ENCODE results near the gene RAB36. TPM values are rescaled to one million over a fixed set of nuclear protein-coding genes. Genes with fewer than 3 reads are reported as not detected.

Gene RAB36
- total RNA-seq, 6 experiments from 2014 or later: 5.4 to 7.1 (median 6.3) TPM

GRCh38 chr22:23157560-23158515, 12.6 kb downstream of the RAB36 start:
- no peak for DNase-seq
- no peak for TF ChIP-seq CTCF (IDR thresholded peaks at IDR 0.05)
- no peaks in the 10 kb centered on the region for H3K9me3 Mint-ChIP-seq
- H3K27me3 Mint-ChIP-seq (ENCODE audit: insufficient read depth): peaks cover 5% of the 10 kb centered on the region
- peaks cover 8% of the 10 kb centered on the region; the same call in 1 of the 2 replicates for H3K36me3 Mint-ChIP-seq (ENCODE audit: low read depth)
- H3K4me3 Mint-ChIP-seq: no peak overlapping the region
- H3K27ac Mint-ChIP-seq: no peak overlapping the region
- H3K4me1 Mint-ChIP-seq (ENCODE audit: low read depth): no peaks in the 10 kb centered on the region

GRCh38 chr22:23158516-23159290, 13.4 kb downstream of the RAB36 start:
- TF ChIP-seq CTCF (IDR thresholded peaks at IDR 0.05): no peak
- no peak for DNase-seq
- Mint-ChIP-seq H3K36me3 (ENCODE audit: low read depth) (peaks cover 8% of the 10 kb centered on the region; the same call in 1 of the 2 replicates), H3K4me3 (no peak overlapping the region), H3K27ac (no peak overlapping the region), H3K9me3 (no peaks in the 10 kb centered on the region), H3K4me1 (ENCODE audit: low read depth) (no peaks in the 10 kb centered on the region), H3K27me3 (ENCODE audit: insufficient read depth) (peaks cover 5% of the 10 kb centered on the region)

GRCh38 chr22:23159291-23159630, 14.0 kb downstream of the RAB36 start:
- no peaks in the 10 kb centered on the region for H3K9me3 Mint-ChIP-seq
- TF ChIP-seq CTCF (IDR thresholded peaks at IDR 0.05): no peak

GRCh38 chr22:23161029-23161428, 15.8 kb downstream of the RAB36 start:
- Mint-ChIP-seq H3K36me3 (ENCODE audit: low read depth) (no peaks in the 10 kb centered on the region), H3K4me3 (no peak overlapping the region), H3K27me3 (ENCODE audit: insufficient read depth) (peaks cover 7% of the 10 kb centered on the region; the same call in 1 of the 2 replicates), H3K9me3 (no peaks in the 10 kb centered on the region), H3K4me1 (ENCODE audit: low read depth) (no peaks in the 10 kb centered on the region), H3K27ac (no peak overlapping the region; the same call in 1 of the 2 replicates)
- no peak for TF ChIP-seq CTCF (IDR thresholded peaks at IDR 0.05)
- DNase-seq: no peak

More at GRCh38 chr22:23159291-23159630, 14.0 kb downstream of the RAB36 start:
- no peak for DNase-seq
- Mint-ChIP-seq H3K27me3 (ENCODE audit: insufficient read depth) (peaks cover 5% of the 10 kb centered on the region; the same call in 1 of the 2 replicates), H3K27ac (no peak overlapping the region), H3K4me3 (no peak overlapping the region), H3K4me1 (ENCODE audit: low read depth) (no peaks in the 10 kb centered on the region), H3K36me3 (ENCODE audit: low read depth) (peaks cover 8% of the 10 kb centered on the region; the same call in 1 of the 2 replicates)

GRCh38 chr22:23161574-23161973, 16.3 kb downstream of the RAB36 start:
- Mint-ChIP-seq H3K36me3 (ENCODE audit: low read depth) (no peaks in the 10 kb centered on the region), H3K27ac (no peak overlapping the region), H3K4me3 (no peak overlapping the region), H3K9me3 (no peaks in the 10 kb centered on the region), H3K4me1 (ENCODE audit: low read depth) (no peaks in the 10 kb centered on the region), H3K27me3 (ENCODE audit: insufficient read depth) (peaks cover 7% of the 10 kb centered on the region; the same call in 1 of the 2 replicates)
- TF ChIP-seq CTCF (IDR thresholded peaks at IDR 0.05): no peak
- no peak for DNase-seq

Measured in HFFc6 (cell line).